Psoas muscle (tissue), 8 donors: Measurements from ENCODE around the gene NRN1L. TPM values are rescaled to one million over a fixed set of nuclear protein-coding genes. Genes with fewer than 3 reads are reported as not detected.

ENCODE experiments used
- ATAC-seq, 4 donors: fragments of 200-7000 bp; cut with Tn5 transposase; one replicate each; pipeline ENCODE4 v1.9.1; 2020; ENCODE audit warnings: moderate library complexity in 3 of 4, mild to moderate bottlenecking in 2 of 4
- DNase-seq, 2 donors: peaks; one replicate each; pipeline ENCODE4 v3.0.0-alpha.2; 2020
- H3K27ac ChIP-seq: fragments of 200-600 bp; one replicate; pipeline ENCODE4 v1.8.0; 2022
- H3K27me3 ChIP-seq, 3 donors: fragments of 200-600 bp in 1 of 3; one replicate each; pipeline versions ENCODE4 v1.6.1 to v1.8.0; 2013 to 2022; ENCODE audit warnings: low read length in 2 of 3, mild to moderate bottlenecking in 2 of 3, moderate library complexity in 1 of 3; ENCODE audit not compliant: insufficient read depth in 3 of 3
- H3K36me3 ChIP-seq, 2 donors: fragments of 200-600 bp in 1 of 2; one replicate each; pipeline versions ENCODE4 v1.6.1 to v1.8.0; 2013 to 2022; ENCODE audit warnings: low read depth in 1 of 2, mild to moderate bottlenecking in 1 of 2, moderate library complexity in 1 of 2; ENCODE audit not compliant: insufficient read depth in 1 of 2
- H3K4me1 ChIP-seq: fragments of 200-600 bp; one replicate; pipeline ENCODE4 v1.8.0; 2022
- H3K4me3 ChIP-seq: fragments of 200-600 bp; one replicate; pipeline ENCODE4 v1.8.0; 2022; ENCODE audit warnings: mild to moderate bottlenecking
- H3K9me3 ChIP-seq: fragments of 200-600 bp; one replicate; pipeline ENCODE4 v1.8.0; 2022
- CTCF ChIP-seq: fragments of 200-600 bp; IDR thresholded peaks from one replicate; pipeline ENCODE4 v1.8.0; 2022; ENCODE audit warnings: antibody characterized with exemption
- WGBS, 3 donors: extraction: QIAGEN DNeasy Blood & Tissue Kit; methylation state at CpG; one replicate each; pipeline versions ENCODE4 v1.1.6 to v1.1.7; 2013; 5-methylcytosine and 5-hydroxymethylcytosine counted together
- intact Hi-C, 2 donors: fragments of 100-400 bp; cut with DNase I; formaldehyde crosslinking; loops; one replicate each; pipeline versions ENCODE4 v1.11.0 to v1.14.2; 2022
- polyA plus RNA-seq, 3 donors: library from polyadenylated mRNA; stranded (reverse); fragments of 200-250 nt; gene quantifications; one replicate each; pipeline ENCODE4 v1.2.3, GENCODE V29; 2013
- total RNA-seq, 4 donors: library from RNA; stranded (reverse); fragmentation: NEBNext Ultra II Directional in 2 of 4; extraction: Animal tissue kit (Norgen Biotek cat#: 25700) in 2 of 4; gene quantifications; one replicate each; pipeline versions ENCODE4 v1.2.1 to v1.2.4, GENCODE V29; 2021 to 2023
- donor health status: healthy with polysubstance abuse.
- donor health status: DM: no; HTN: no; CAD: no; lungs with moderate emphysema.
- donor health status: Bipolar disorder and iron deficiency.
- donor health status: healthy.
- donor health status: DM: yes; HTN: yes; CAD: no.
- donor health status: DM: no; HTN: no; CAD: no.
- donor health status: DM: no; HTN: no; CAD: no.
- donor health status: DM: yes; HTN: yes; CAD: no.

The NRN1L gene
- total and polyA plus RNA-seq, 7 donors: 0.23 to 1.1 (median 0.38) TPM; not detected in 2

GRCh38 chr16:67842509-67843342 lies 42.0 kb upstream of the NRN1L start:
- H3K27ac ChIP-seq: peak overlapping the region; percentile 100
- H3K27me3 ChIP-seq: no peaks in the 10 kb centered on the region
- H3K4me1 ChIP-seq: peaks cover 38% of the 10 kb centered on the region
- no peaks in the 10 kb centered on the region for H3K9me3 ChIP-seq
- DNase-seq: peak; percentile 61 to 82
- intact Hi-C loops: loop anchor here in 1 of 2 donors (10.0 kb wide), 1 partner anchor 392 kb away; the partner anchor contains the start of gene ESRP2
- ATAC-seq: peak in 3 of 4 donors; percentile 2 to 6 (median 3)
- 1% methylated on average over 53 to 67 of the region's 67 CpGs for WGBS, 3 donors
- H3K36me3 ChIP-seq: peaks cover 0 to 5% of the 10 kb centered on the region in 2 donors
- H3K4me3 ChIP-seq: peak overlapping the region; percentile 100
- peak; percentile 12 for TF ChIP-seq CTCF

GRCh38 chr16:67843343-67843765 lies 41.3 kb upstream of the NRN1L start:
- TF ChIP-seq CTCF: no peak
- peaks cover 44% of the 10 kb centered on the region for H3K4me1 ChIP-seq
- peaks cover 0 to 5% of the 10 kb centered on the region in 2 donors for H3K36me3 ChIP-seq
- DNase-seq (peak in 1 of 2 donors; percentile 58), ATAC-seq (no peak)
- peak overlapping the region; percentile 100 for H3K4me3 ChIP-seq
- peak overlapping the region; percentile 100 for H3K27ac ChIP-seq
- no peaks in the 10 kb centered on the region for H3K9me3 ChIP-seq
- H3K27me3 ChIP-seq: no peaks in the 10 kb centered on the region
- intact Hi-C loops: loop anchor here in 1 of 2 donors (10.0 kb wide), 1 partner anchor 391 kb away; the partner anchor contains the start of gene ESRP2
- 3 to 5% (median 5%) methylated on average over 11 of the region's 11 CpGs for WGBS, 3 donors

- H3K9me3 ChIP-seq: no peaks in the 10 kb centered on the region
- 40 to 52% (median 44%) methylated on average over 4 of the region's 4 CpGs for WGBS, 3 donors
- ATAC-seq (no peak), DNase-seq (no peak)
- TF ChIP-seq CTCF: peak; percentile 8
- no peaks in the 10 kb centered on the region for H3K27me3 ChIP-seq
- H3K4me3 ChIP-seq: peak overlapping the region; percentile 100
- peaks cover 0 to 5% of the 10 kb centered on the region in 2 donors for H3K36me3 ChIP-seq
- H3K4me1 ChIP-seq: peaks cover 50% of the 10 kb centered on the region
- intact Hi-C loops: loop anchor here in 1 of 2 donors (10.0 kb wide), 1 partner anchor 390 kb away; the partner anchor contains the start of gene ESRP2
- peak overlapping the region; percentile 100 for H3K27ac ChIP-seq
Measured at GRCh38 chr16:67844497-67844896, 40.2 kb upstream of the NRN1L start.

GRCh38 chr16:67845291-67846062 lies 39.2 kb upstream of the NRN1L start:
- H3K9me3 ChIP-seq: no peaks in the 10 kb centered on the region
- WGBS, 3 donors: 63 to 73% (median 69%) methylated on average over 5 of the region's 5 CpGs
- H3K27me3 ChIP-seq: no peaks in the 10 kb centered on the region
- peak overlapping the region; percentile 100 for H3K4me3 ChIP-seq
- intact Hi-C loops: loop anchor here in 1 of 2 donors (10.0 kb wide), 1 partner anchor 389 kb away; the partner anchor contains the start of gene ESRP2
- H3K27ac ChIP-seq: peak overlapping the region; percentile 100
- TF ChIP-seq CTCF: no peak
- no peak for DNase-seq
- H3K4me1 ChIP-seq: peaks cover 50% of the 10 kb centered on the region
- H3K36me3 ChIP-seq: peaks cover 0 to 6% of the 10 kb centered on the region in 2 donors
- ATAC-seq: no peak
